ENCODE measurements around the gene TBC1D14. TPM values are rescaled to one million over a fixed set of nuclear protein-coding genes. Genes with fewer than 3 reads are reported as not detected.

Gene TBC1D14
- total and polyA plus RNA-seq, 2 donors from 2014 or later, result 44.9 to 77.7 TPM

DNA sequence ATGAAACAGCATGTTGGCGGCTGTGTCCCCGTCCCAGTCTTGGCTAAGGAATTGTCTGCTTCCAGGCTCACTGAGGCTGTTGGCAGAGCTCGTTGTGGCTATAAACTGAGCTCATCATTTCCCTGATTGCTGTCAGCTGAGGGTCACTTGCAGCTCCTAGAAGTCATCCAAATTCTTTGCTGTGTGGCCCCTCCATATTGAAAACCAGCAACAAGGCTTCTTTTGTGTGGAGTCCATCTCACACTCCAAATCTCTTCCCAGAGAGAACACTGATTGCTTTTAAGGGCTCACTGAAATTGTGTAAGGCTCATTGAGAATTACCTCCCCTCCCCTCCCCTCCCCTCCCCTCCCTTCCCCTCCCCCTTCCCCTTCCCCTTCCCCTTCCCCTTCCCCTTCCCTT, 23.3 kb downstream of the TBC1D14 start:
- intact Hi-C loops (cut with DNase I), result no loop called here
- H3K36me3 ChIP-seq (ENCODE audit: control insufficient read depth in 2 of 3, insufficient read depth in 3 of 3, low read length in 3 of 3), result no peaks in the 10 kb centered on the region
- H3K9me3 ChIP-seq (ENCODE audit: control insufficient read depth in 2 of 3, insufficient read depth in 1 of 3, low read length in 3 of 3), result no peaks in the 10 kb centered on the region
- TF ChIP-seq, protein P1, sequence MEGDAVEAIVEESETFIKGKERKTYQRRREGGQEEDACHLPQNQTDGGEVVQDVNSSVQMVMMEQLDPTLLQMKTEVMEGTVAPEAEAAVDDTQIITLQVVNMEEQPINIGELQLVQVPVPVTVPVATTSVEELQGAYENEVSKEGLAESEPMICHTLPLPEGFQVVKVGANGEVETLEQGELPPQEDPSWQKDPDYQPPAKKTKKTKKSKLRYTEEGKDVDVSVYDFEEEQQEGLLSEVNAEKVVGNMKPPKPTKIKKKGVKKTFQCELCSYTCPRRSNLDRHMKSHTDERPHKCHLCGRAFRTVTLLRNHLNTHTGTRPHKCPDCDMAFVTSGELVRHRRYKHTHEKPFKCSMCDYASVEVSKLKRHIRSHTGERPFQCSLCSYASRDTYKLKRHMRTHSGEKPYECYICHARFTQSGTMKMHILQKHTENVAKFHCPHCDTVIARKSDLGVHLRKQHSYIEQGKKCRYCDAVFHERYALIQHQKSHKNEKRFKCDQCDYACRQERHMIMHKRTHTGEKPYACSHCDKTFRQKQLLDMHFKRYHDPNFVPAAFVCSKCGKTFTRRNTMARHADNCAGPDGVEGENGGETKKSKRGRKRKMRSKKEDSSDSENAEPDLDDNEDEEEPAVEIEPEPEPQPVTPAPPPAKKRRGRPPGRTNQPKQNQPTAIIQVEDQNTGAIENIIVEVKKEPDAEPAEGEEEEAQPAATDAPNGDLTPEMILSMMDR (IDR thresholded peaks at IDR 0.05; ENCODE audit: borderline replicate concordance, extremely low read depth, insufficient read depth), result no peak
- peaks cover 3 to 40% (median 38%) of the 10 kb centered on the region in 3 donors for H3K4me1 ChIP-seq (ENCODE audit: control insufficient read depth in 2 of 3, insufficient read depth in 2 of 3, low read depth in 1 of 3, low read length in 3 of 3)
- no peak overlapping the region for H3K4me3 ChIP-seq (ENCODE audit: low read length in 3 of 3)
- no peak for FAIRE-seq
- no peak for DNase-seq
- H3K27me3 ChIP-seq (ENCODE audit: control insufficient read depth, insufficient read depth, low read length), result no peaks in the 10 kb centered on the region
- H3K9ac ChIP-seq (ENCODE audit: low read length in 3 of 3), result no peak overlapping the region
- no peak overlapping the region for H3K27ac ChIP-seq (ENCODE audit: low read depth in 2 of 2, low read length in 2 of 2)

GRCh38 chr4:6933691-6934430, 24.2 kb downstream of the TBC1D14 start:
- Histone ChIP-seq H3K9me3 (ENCODE audit: control insufficient read depth in 2 of 3, insufficient read depth in 1 of 3, low read length in 3 of 3) (no peaks in the 10 kb centered on the region), H3K4me3 (ENCODE audit: low read length in 3 of 3) (no peak overlapping the region), H3K4me1 (ENCODE audit: control insufficient read depth in 2 of 3, insufficient read depth in 2 of 3, low read depth in 1 of 3, low read length in 3 of 3) (peaks cover 3 to 39% (median 36%) of the 10 kb centered on the region in 3 donors), H3K9ac (ENCODE audit: low read length in 3 of 3) (no peak overlapping the region), H3K27me3 (ENCODE audit: control insufficient read depth, insufficient read depth, low read length) (no peaks in the 10 kb centered on the region), H3K36me3 (ENCODE audit: control insufficient read depth in 2 of 3, insufficient read depth in 3 of 3, low read length in 3 of 3) (no peaks in the 10 kb centered on the region), H3K27ac (ENCODE audit: low read depth in 2 of 2, low read length in 2 of 2) (peak overlapping the region in 1 of 2 donors; percentile 59)
- FAIRE-seq (no peak), DNase-seq (no peak)
- intact Hi-C loops (cut with DNase I), result no loop called here
- TF ChIP-seq, protein P1 (IDR thresholded peaks at IDR 0.05; ENCODE audit: borderline replicate concordance, extremely low read depth, insufficient read depth), result no peak

DNA sequence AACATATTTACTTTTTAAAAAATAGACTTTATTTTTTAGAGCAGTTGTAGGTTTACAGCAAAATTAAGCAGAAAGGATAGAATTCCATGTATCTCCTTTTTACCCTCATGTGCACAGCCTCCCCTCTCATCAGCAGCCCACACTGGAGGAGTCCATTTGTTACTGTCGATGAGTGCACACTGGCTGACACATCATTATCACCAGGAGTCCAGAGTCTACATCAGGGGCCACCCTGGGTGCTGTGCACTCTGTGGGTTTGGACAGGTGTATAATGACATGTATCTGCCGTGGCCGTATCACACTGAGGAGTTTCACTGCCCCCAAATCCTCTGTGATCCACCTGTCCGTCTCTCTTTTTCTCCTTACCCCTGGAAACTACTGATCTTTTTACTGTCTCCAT, 26.3 kb downstream of the TBC1D14 start:
- intact Hi-C loops (cut with DNase I), result no loop called here
- Histone ChIP-seq H3K9ac (ENCODE audit: low read length in 3 of 3) (no peak overlapping the region), H3K27me3 (ENCODE audit: control insufficient read depth, insufficient read depth, low read length) (no peaks in the 10 kb centered on the region), H3K4me1 (ENCODE audit: control insufficient read depth in 2 of 3, insufficient read depth in 2 of 3, low read depth in 1 of 3, low read length in 3 of 3) (peaks cover 0 to 32% (median 32%) of the 10 kb centered on the region in 3 donors), H3K4me3 (ENCODE audit: low read length in 3 of 3) (no peak overlapping the region), H3K36me3 (ENCODE audit: control insufficient read depth in 2 of 3, insufficient read depth in 3 of 3, low read length in 3 of 3) (no peaks in the 10 kb centered on the region), H3K9me3 (ENCODE audit: control insufficient read depth in 2 of 3, insufficient read depth in 1 of 3, low read length in 3 of 3) (no peaks in the 10 kb centered on the region), H3K27ac (ENCODE audit: low read depth in 2 of 2, low read length in 2 of 2) (no peak overlapping the region)
- DNase-seq, result no peak
- FAIRE-seq, result no peak
- TF ChIP-seq, protein P1 (IDR thresholded peaks at IDR 0.05; ENCODE audit: borderline replicate concordance, extremely low read depth, insufficient read depth), result no peak

Measured in kidney (tissue), 14 donors.